SIG-M5 treated with dmso at 0.1 percent for 504 hours (cell line): ENCODE results near the gene ARL16.

Experiments
- DNase-seq: peaks from one replicate; lab custom pipeline; 2025; ENCODE audit not compliant: unreplicated experiment; lab: John Stamatoyannopoulos, UW

The ARL16 gene

GRCh38 chr17:81696218-81696941 is 12.8 kb upstream of the ARL16 start:
- DNase-seq, result no peak

GRCh38 chr17:81695801-81696200 is 12.2 kb upstream of the ARL16 start:
- no peak for DNase-seq

GRCh38 chr17:81695211-81695610 is 11.6 kb upstream of the ARL16 start:
- DNase-seq, result no peak

GRCh38 chr17:81694810-81695209 is 11.2 kb upstream of the ARL16 start:
- DNase-seq, result no peak

- no peak for DNase-seq
Observed at GRCh38 chr17:81693509-81694210, 10.1 kb upstream of the ARL16 start.

- no peak for DNase-seq
Observed at GRCh38 chr17:81691608-81692007, 8.0 kb upstream of the ARL16 start.

GRCh38 chr17:81691196-81691595 is 7.6 kb upstream of the ARL16 start:
- DNase-seq, result no peak

- no peak for DNase-seq
Observed at GRCh38 chr17:81690549-81690948, 7.0 kb upstream of the ARL16 start.

GRCh38 chr17:81690066-81690465 is 6.5 kb upstream of the ARL16 start:
- DNase-seq, result no peak

GRCh38 chr17:81688616-81689015 is 5.0 kb upstream of the ARL16 start:
- no peak for DNase-seq

GRCh38 chr17:81687770-81688541 is 4.4 kb upstream of the ARL16 start:
- no peak for DNase-seq

- DNase-seq, result no peak
Observed at GRCh38 chr17:81686614-81687013, 3.0 kb upstream of the ARL16 start.

GRCh38 chr17:81685108-81685507 is 1.5 kb upstream of the ARL16 start:
- DNase-seq, result peak; percentile 6

- DNase-seq, result peak; percentile 5
Observed at GRCh38 chr17:81684442-81684911, 880 bp upstream of the ARL16 start.

- no peak for DNase-seq
Observed at GRCh38 chr17:81683208-81683583, 401 bp downstream of the ARL16 start.

GRCh38 chr17:81682565-81683207 is 911 bp downstream of the ARL16 start:
- peak; percentile 21 for DNase-seq

- no peak for DNase-seq
Observed at GRCh38 chr17:81681672-81682071, 1.9 kb downstream of the ARL16 start.

- no peak for DNase-seq
Observed at GRCh38 chr17:81680150-81680549, 3.4 kb downstream of the ARL16 start.

- no peak for DNase-seq
Observed at GRCh38 chr17:81676906-81677305, 6.7 kb downstream of the ARL16 start.

- DNase-seq, result peak; percentile 38
Observed at GRCh38 chr17:81675515-81676221, 7.9 kb downstream of the ARL16 start.
